Measurements from ENCODE around the gene TUBA4A. TPM values are rescaled to one million over a fixed set of nuclear protein-coding genes. Genes with fewer than 3 reads are reported as not detected.
A peak's percentile ranks its signal among the peaks of the same experiment; 100 is the strongest.

TUBA4A gene
- total and polyA plus RNA-seq, 10 donors, result 60.2 to 120 (median 73.4) TPM

DNA sequence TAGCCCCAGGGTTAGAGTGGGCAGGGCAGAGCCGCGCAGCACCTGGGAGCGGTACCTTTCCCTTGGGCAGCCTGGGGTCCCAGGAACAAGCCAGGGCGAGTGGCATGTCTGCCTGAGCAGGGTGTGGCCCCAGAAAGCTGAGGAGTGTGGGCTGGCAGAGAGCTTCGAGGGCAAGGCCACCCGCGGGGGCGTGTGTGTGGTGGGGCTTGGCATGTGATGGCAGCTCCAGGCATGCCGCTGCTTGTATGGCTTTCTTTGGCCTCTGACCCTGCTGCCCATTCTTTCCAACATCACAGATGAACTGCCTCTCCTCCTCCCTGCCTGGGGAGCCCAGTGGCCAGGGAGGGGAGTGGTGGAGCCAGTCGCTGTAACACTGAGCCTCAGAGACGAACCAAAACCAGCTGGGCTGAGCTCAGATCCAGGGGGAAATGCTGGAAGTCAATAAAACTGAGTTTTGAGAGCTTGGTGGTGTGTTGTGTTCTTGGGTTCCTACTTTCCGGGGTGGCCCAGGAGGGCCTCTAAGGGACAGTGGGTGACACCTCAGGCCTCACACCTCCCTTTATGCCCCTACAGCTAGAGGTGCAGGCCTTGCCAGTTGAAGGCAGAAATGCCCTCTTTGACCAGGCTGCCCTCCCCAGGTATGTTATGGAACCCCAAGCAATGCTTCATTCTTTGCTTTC is 32.9 kb upstream of the TUBA4A start:
- DNase-seq, result peak; percentile 74
- peaks cover 0 to 54% (median 44%) of the 10 kb centered on the region in 6 donors for H3K36me3 ChIP-seq
- WGBS, 5 donors, result 75 to 87% (median 81%) methylated on average over 8 to 12 of the region's 12 CpGs
- TF ChIP-seq CTCF (IDR thresholded peaks at IDR 0.05 in 8 of 11, conservative IDR thresholded peaks at IDR 0.05 in 3 of 11), result no peak
- TF ChIP-seq POLR2AphosphoS5 (IDR thresholded peaks at IDR 0.05), result peak in 2 of 3 donors; percentile 33 to 47
- intact Hi-C loops (cut with DNase I; ENCODE audit: low total_unique reads), result no loop called here
- peaks cover 0 to 46% (median 18%) of the 10 kb centered on the region in 6 donors for H3K4me1 ChIP-seq
- H3K9me3 ChIP-seq, result no peaks in the 10 kb centered on the region
- peak overlapping the region in 2 of 8 donors; percentile 29 to 45 for H3K27ac ChIP-seq
- H3K27me3 ChIP-seq (replicated peaks in 1 of 7), result no peaks in the 10 kb centered on the region
- no peak overlapping the region for H3K4me3 ChIP-seq

DNA sequence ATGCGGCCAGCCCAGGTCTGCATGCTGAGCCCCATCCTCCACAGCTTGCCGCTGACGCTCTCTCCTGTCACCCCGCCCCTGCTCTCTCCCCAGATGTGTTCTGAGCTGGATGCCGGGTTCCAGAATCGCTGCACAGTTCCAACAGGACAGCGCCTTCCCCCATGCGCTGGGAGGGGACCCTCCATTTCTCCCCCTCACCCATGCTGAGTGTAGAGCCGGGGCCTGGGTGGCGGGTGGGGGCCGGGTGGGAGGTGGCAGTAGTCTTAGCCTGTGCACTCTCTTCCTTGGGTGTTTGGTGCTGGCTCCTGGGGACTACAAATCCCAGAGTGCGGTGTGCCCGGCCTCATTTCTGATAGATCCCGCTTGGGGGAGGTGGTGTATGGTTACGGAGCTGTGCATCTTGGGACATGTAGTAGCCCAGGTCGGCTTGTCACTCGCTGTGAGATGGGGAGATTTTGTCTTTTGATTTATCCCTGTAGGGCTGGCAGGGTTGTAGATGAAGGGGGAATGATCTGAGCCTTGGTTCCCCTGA is 32.2 kb upstream of the TUBA4A start:
- H3K4me1 ChIP-seq, result peaks cover 0 to 53% (median 21%) of the 10 kb centered on the region in 6 donors
- H3K27ac ChIP-seq, result peak overlapping the region in 2 of 8 donors; percentile 29 to 58
- no peaks in the 10 kb centered on the region for H3K9me3 ChIP-seq
- H3K36me3 ChIP-seq, result peaks cover 0 to 60% (median 47%) of the 10 kb centered on the region in 6 donors
- intact Hi-C loops (cut with DNase I; ENCODE audit: low total_unique reads), result no loop called here
- WGBS, 5 donors, result 79 to 94% (median 89%) methylated on average over 14 to 17 of the region's 17 CpGs
- TF ChIP-seq CTCF (IDR thresholded peaks at IDR 0.05 in 8 of 11, conservative IDR thresholded peaks at IDR 0.05 in 3 of 11), result no peak
- no peak for TF ChIP-seq POLR2A (IDR thresholded peaks at IDR 0.05)
- no peak for TF ChIP-seq POLR2AphosphoS5 (IDR thresholded peaks at IDR 0.05)
- H3K4me3 ChIP-seq, result no peak overlapping the region
- H3K27me3 ChIP-seq (replicated peaks in 1 of 7), result no peaks in the 10 kb centered on the region
- DNase-seq, result no peak

DNA sequence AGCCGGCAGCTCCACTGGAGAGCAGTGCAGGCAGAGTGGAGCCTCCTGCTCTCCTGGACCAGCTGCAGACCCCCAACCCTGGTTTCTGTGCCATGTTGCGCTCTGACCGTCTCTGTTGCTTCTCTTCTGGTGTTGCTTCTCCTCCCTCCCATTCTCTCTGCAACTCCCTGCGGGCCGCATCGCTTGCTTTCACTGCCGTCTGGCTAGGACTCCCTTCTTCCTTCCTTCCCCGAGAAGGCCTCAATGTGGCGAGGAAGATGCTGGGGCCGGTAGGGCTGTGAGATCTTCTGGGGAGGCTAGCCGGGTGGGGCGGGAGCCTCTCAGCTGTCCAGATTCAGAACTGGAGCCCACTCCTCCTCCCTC is 31.6 kb upstream of the TUBA4A start:
- 89 to 95% (median 93%) methylated on average over 11 to 12 of the region's 12 CpGs for WGBS, 5 donors
- DNase-seq, result no peak
- Histone ChIP-seq H3K4me3 (no peak overlapping the region), H3K4me1 (peaks cover 5 to 59% (median 27%) of the 10 kb centered on the region in 6 donors), H3K36me3 (peaks cover 0 to 66% (median 49%) of the 10 kb centered on the region in 6 donors), H3K27ac (peak overlapping the region in 1 of 8 donors; percentile 58), H3K27me3 (replicated peaks in 1 of 7) (no peaks in the 10 kb centered on the region), H3K9me3 (no peaks in the 10 kb centered on the region)
- intact Hi-C loops (cut with DNase I; ENCODE audit: low total_unique reads), result no loop called here
- TF ChIP-seq POLR2AphosphoS5 (IDR thresholded peaks at IDR 0.05), result no peak
- no peak for TF ChIP-seq POLR2A (IDR thresholded peaks at IDR 0.05)
- TF ChIP-seq CTCF (IDR thresholded peaks at IDR 0.05 in 8 of 11, conservative IDR thresholded peaks at IDR 0.05 in 3 of 11), result no peak

All from spleen (tissue), 11 donors.